HepG2 (cell line): ENCODE data around the gene HPCAL1. TPM values are rescaled to one million over a fixed set of nuclear protein-coding genes. Genes with fewer than 3 reads are reported as not detected.

ENCODE experiments used
- ZNF232 ChIP-seq: sonication (generic); formaldehyde crosslinking; IDR thresholded peaks from 2 replicates; pipeline ENCODE4 v1.4.0; 2020; ENCODE audit warnings: missing genetic modification reagents, borderline replicate concordance
- polyA plus RNA-seq, 8 experiments: library from polyadenylated mRNA; depleted of rRNA in 3 of 8; stranded (reverse) in 7 of 8; unstranded in 1 of 8; fragments of >200 nt; fragmentation: Illumina TruSeq in 4 of 8; extraction: Trizol in 4 of 8; gene quantifications; 2 replicates each; pipeline versions ENCODE4 v1.2.1 to v1.2.3, GENCODE V29; 2011 to 2016; ENCODE audit warnings: low read depth in 4 of 8, missing spikeins in 1 of 8, mixed read lengths in 1 of 8; ENCODE audit not compliant: insufficient read depth in 1 of 8
- total RNA-seq, 5 experiments: library from RNA; depleted of rRNA; stranded (reverse); fragments of >200 nt; fragmentation: Illumina TruSeq; extraction: Trizol; gene quantifications; 2 replicates each; pipeline ENCODE4 v1.2.3, GENCODE V29; 2016; ENCODE audit warnings: low read depth in 1 of 5
- TF ChIP-seq, protein P1 (sequence below): sonication (generic); formaldehyde crosslinking; IDR thresholded peaks from 2 replicates; pipeline ENCODE4 v1.8.0; 2022; ENCODE audit warnings: mild to moderate bottlenecking, missing genetic modification reagents; ENCODE audit not compliant: insufficient replicate concordance
- TF ChIP-seq, protein P2 (sequence below): sonication (generic); formaldehyde crosslinking; IDR thresholded peaks from 2 replicates; pipeline ENCODE4 v1.4.0; 2020; ENCODE audit warnings: mild to moderate bottlenecking, missing genetic modification reagents
- TF ChIP-seq, protein P3 (sequence below): sonication (generic); formaldehyde crosslinking; IDR thresholded peaks from 2 replicates; pipeline ENCODE4 v1.4.0; 2020; ENCODE audit warnings: mild to moderate bottlenecking, missing genetic modification reagents

HPCAL1 gene
- total and polyA plus RNA-seq, 2 of the 13 experiments (the other 11 are each of a cell fraction or from before 2014, with no cell fraction given): 29.5 to 29.9 TPM

DNA sequence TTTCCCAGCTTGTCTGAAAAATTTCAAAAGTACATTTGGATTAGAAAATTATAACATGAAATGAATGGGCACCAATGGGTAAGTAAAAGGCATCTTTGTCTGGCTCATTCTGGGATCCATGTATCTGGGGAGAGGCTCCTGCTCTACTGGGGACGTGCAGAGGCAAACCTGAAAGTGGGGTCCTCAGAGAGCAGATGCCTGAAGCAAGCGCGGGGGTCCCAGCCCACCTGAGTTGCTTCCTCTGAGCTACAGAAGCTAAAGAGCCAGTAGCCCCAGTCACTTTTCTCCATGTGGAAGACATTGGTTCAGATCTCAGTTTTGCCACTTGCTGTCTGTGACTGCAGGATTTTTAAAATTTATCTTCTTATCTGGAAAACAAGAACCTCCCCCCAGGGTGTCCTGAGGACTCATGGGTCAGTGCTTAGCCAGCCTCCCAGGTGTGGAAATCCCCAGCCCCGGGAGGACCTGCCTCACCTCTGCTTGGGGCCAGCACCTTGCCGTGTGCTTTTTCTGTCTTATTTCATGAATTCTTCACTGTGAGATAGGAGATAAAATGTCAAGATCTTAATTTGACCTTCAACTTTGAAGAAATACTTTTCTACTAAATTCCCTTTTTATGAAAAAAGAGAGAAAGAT is 170.5 kb downstream of the HPCAL1 start (continued):
- TF ChIP-seq, protein P1, sequence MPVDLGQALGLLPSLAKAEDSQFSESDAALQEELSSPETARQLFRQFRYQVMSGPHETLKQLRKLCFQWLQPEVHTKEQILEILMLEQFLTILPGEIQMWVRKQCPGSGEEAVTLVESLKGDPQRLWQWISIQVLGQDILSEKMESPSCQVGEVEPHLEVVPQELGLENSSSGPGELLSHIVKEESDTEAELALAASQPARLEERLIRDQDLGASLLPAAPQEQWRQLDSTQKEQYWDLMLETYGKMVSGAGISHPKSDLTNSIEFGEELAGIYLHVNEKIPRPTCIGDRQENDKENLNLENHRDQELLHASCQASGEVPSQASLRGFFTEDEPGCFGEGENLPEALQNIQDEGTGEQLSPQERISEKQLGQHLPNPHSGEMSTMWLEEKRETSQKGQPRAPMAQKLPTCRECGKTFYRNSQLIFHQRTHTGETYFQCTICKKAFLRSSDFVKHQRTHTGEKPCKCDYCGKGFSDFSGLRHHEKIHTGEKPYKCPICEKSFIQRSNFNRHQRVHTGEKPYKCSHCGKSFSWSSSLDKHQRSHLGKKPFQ: no peak
- TF ChIP-seq, protein P2, sequence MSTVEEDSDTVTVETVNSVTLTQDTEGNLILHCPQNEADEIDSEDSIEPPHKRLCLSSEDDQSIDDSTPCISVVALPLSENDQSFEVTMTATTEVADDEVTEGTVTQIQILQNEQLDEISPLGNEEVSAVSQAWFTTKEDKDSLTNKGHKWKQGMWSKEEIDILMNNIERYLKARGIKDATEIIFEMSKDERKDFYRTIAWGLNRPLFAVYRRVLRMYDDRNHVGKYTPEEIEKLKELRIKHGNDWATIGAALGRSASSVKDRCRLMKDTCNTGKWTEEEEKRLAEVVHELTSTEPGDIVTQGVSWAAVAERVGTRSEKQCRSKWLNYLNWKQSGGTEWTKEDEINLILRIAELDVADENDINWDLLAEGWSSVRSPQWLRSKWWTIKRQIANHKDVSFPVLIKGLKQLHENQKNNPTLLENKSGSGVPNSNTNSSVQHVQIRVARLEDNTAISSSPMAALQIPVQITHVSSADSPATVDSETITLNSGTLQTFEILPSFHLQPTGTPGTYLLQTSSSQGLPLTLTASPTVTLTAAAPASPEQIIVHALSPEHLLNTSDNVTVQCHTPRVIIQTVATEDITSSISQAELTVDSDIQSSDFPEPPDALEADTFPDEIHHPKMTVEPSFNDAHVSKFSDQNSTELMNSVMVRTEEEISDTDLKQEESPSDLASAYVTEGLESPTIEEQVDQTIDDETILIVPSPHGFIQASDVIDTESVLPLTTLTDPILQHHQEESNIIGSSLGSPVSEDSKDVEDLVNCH (CRISPR knock-in tag): no peak
- TF ChIP-seq, protein P3, sequence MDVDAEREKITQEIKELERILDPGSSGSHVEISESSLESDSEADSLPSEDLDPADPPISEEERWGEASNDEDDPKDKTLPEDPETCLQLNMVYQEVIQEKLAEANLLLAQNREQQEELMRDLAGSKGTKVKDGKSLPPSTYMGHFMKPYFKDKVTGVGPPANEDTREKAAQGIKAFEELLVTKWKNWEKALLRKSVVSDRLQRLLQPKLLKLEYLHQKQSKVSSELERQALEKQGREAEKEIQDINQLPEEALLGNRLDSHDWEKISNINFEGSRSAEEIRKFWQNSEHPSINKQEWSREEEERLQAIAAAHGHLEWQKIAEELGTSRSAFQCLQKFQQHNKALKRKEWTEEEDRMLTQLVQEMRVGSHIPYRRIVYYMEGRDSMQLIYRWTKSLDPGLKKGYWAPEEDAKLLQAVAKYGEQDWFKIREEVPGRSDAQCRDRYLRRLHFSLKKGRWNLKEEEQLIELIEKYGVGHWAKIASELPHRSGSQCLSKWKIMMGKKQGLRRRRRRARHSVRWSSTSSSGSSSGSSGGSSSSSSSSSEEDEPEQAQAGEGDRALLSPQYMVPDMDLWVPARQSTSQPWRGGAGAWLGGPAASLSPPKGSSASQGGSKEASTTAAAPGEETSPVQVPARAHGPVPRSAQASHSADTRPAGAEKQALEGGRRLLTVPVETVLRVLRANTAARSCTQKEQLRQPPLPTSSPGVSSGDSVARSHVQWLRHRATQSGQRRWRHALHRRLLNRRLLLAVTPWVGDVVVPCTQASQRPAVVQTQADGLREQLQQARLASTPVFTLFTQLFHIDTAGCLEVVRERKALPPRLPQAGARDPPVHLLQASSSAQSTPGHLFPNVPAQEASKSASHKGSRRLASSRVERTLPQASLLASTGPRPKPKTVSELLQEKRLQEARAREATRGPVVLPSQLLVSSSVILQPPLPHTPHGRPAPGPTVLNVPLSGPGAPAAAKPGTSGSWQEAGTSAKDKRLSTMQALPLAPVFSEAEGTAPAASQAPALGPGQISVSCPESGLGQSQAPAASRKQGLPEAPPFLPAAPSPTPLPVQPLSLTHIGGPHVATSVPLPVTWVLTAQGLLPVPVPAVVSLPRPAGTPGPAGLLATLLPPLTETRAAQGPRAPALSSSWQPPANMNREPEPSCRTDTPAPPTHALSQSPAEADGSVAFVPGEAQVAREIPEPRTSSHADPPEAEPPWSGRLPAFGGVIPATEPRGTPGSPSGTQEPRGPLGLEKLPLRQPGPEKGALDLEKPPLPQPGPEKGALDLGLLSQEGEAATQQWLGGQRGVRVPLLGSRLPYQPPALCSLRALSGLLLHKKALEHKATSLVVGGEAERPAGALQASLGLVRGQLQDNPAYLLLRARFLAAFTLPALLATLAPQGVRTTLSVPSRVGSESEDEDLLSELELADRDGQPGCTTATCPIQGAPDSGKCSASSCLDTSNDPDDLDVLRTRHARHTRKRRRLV (CRISPR knock-in tag): no peak
- no peak for TF ChIP-seq ZNF232 (CRISPR knock-in tag)
